ENCODE data around the gene RFX2. TPM values are rescaled to one million over a fixed set of nuclear protein-coding genes. Genes with fewer than 3 reads are reported as not detected.

RFX2 gene
- total and polyA plus RNA-seq, 9 donors, result 5.9 to 31.2 (median 13.3) TPM

GRCh38 chr19:6084821-6085220 lies 25.5 kb downstream of the RFX2 start:
- Histone ChIP-seq H3K36me3 (no peaks in the 10 kb centered on the region), H3K4me1 (ENCODE audit: insufficient read depth) (peaks cover 13% of the 10 kb centered on the region), H3K4me3 (no peak overlapping the region), H3K27ac (no peak overlapping the region), H3K9me3 (no peaks in the 10 kb centered on the region), H3K27me3 (no peaks in the 10 kb centered on the region)
- intact Hi-C loops (cut with DNase I), result no loop called here
- DNase-seq, result no peak
- TF ChIP-seq EP300 (IDR thresholded peaks at IDR 0.05) (no peak), POLR2A (IDR thresholded peaks at IDR 0.05) (no peak), CTCF (IDR thresholded peaks at IDR 0.05) (no peak)
- 97 to 100% (median 98%) methylated on average over 2 of the region's 2 CpGs for WGBS, 3 donors

GRCh38 chr19:6079107-6079506 lies 31.2 kb downstream of the RFX2 start:
- H3K4me1 ChIP-seq (ENCODE audit: insufficient read depth), result no peaks in the 10 kb centered on the region
- H3K36me3 ChIP-seq, result no peaks in the 10 kb centered on the region
- no peaks in the 10 kb centered on the region for H3K9me3 ChIP-seq
- H3K27ac ChIP-seq, result no peak overlapping the region
- WGBS, 3 donors, result 92 to 96% (median 94%) methylated on average over 5 of the region's 5 CpGs
- DNase-seq, result no peak
- H3K4me3 ChIP-seq, result no peak overlapping the region
- H3K27me3 ChIP-seq, result no peaks in the 10 kb centered on the region
- no peak for TF ChIP-seq EP300 (IDR thresholded peaks at IDR 0.05)
- TF ChIP-seq POLR2A (IDR thresholded peaks at IDR 0.05), result no peak
- no peak for TF ChIP-seq CTCF (IDR thresholded peaks at IDR 0.05)
- intact Hi-C loops (cut with DNase I), result no loop called here

- Histone ChIP-seq H3K4me3 (no peak overlapping the region), H3K9me3 (no peaks in the 10 kb centered on the region), H3K4me1 (ENCODE audit: insufficient read depth) (peaks cover 3% of the 10 kb centered on the region), H3K36me3 (no peaks in the 10 kb centered on the region), H3K27me3 (no peaks in the 10 kb centered on the region), H3K27ac (no peak overlapping the region)
- 89 to 93% (median 89%) methylated on average over 4 of the region's 4 CpGs for WGBS, 3 donors
- intact Hi-C loops (cut with DNase I), result no loop called here
- DNase-seq, result no peak
- TF ChIP-seq EP300 (IDR thresholded peaks at IDR 0.05) (no peak), CTCF (IDR thresholded peaks at IDR 0.05) (no peak), POLR2A (IDR thresholded peaks at IDR 0.05) (no peak)
Observed at GRCh38 chr19:6078068-6078467, 32.2 kb downstream of the RFX2 start.

- TF ChIP-seq EP300 (IDR thresholded peaks at IDR 0.05), result no peak
- TF ChIP-seq POLR2A (IDR thresholded peaks at IDR 0.05), result no peak
- TF ChIP-seq CTCF (IDR thresholded peaks at IDR 0.05), result no peak
- Histone ChIP-seq H3K27me3 (no peaks in the 10 kb centered on the region), H3K4me1 (ENCODE audit: insufficient read depth) (peaks cover 5% of the 10 kb centered on the region), H3K36me3 (no peaks in the 10 kb centered on the region), H3K4me3 (peak overlapping the region; percentile 5), H3K9me3 (no peaks in the 10 kb centered on the region), H3K27ac (no peak overlapping the region)
- DNase-seq, result peak in 1 of 5 donors; percentile 33
- intact Hi-C loops (cut with DNase I), result no loop called here
- 38 to 49% (median 39%) methylated on average over 13 of the region's 13 CpGs for WGBS, 3 donors
Observed at GRCh38 chr19:6076675-6077463, 33.4 kb downstream of the RFX2 start.

Data from ovary (tissue), 9 donors.